Smooth muscle cell (in vitro differentiated cells): ENCODE data around the gene RAB13. TPM values are rescaled to one million over a fixed set of nuclear protein-coding genes. Genes with fewer than 3 reads are reported as not detected.
A peak's percentile ranks its signal among the peaks of the same experiment; 100 is the strongest.
"Not testable (repeated sequence)": the region's sequence is repeated elsewhere in the genome, so short reads cannot be mapped to it uniquely, and the experiment has no call there.

Experiments
- DNase-seq: peaks from one replicate; lab custom pipeline; 2025; ENCODE audit not compliant: unreplicated experiment; lab: John Stamatoyannopoulos, UW
- H2AFZ ChIP-seq: fragments of 200-600 bp; sonication (generic); 2 replicates; pipeline ENCODE4 v1.6.0; 2016; ENCODE audit warnings: antibody characterized with exemption, low read depth, mild to moderate bottlenecking
- H3F3A ChIP-seq: fragments of 200-600 bp; sonication (generic); 2 replicates; pipeline ENCODE4 v1.6.0; 2017; ENCODE audit warnings: antibody characterized with exemption, low read depth
- H3K27ac ChIP-seq: fragments of 200-600 bp; sonication (generic); 2 replicates; pipeline ENCODE4 v1.5.1; 2016; ENCODE audit warnings: low read depth, mild to moderate bottlenecking
- H3K27me3 ChIP-seq: fragments of 200-600 bp; sonication (generic); 2 replicates; pipeline ENCODE4 v1.6.1; 2016; ENCODE audit warnings: low read depth, mild to moderate bottlenecking
- H3K36me3 ChIP-seq: fragments of 200-600 bp; sonication (generic); 2 replicates; pipeline ENCODE4 v1.5.1; 2016; ENCODE audit warnings: low read depth
- H3K4me1 ChIP-seq: fragments of 200-600 bp; sonication (generic); 2 replicates; pipeline ENCODE4 v1.5.1; 2016; ENCODE audit warnings: low read depth
- H3K4me2 ChIP-seq: fragments of 200-600 bp; sonication (generic); 2 replicates; pipeline ENCODE4 v1.6.0; 2016; ENCODE audit warnings: mild to moderate bottlenecking
- H3K4me3 ChIP-seq: fragments of 200-600 bp; sonication (generic); 2 replicates; pipeline ENCODE4 v1.5.1; 2016; ENCODE audit warnings: mild to moderate bottlenecking
- H3K79me2 ChIP-seq: fragments of 200-600 bp; sonication (generic); 2 replicates; pipeline ENCODE4 v1.6.0; 2016; ENCODE audit warnings: low read depth, mild to moderate bottlenecking
- H3K9ac ChIP-seq: fragments of 200-600 bp; sonication (generic); 2 replicates; pipeline ENCODE4 v1.6.0; 2016; ENCODE audit warnings: low read depth
- H3K9me3 ChIP-seq: fragments of 200-600 bp; sonication (generic); replicated peaks from 2 replicates; pipeline ENCODE4 v1.5.1; 2016; ENCODE audit warnings: low read depth
- H4K20me1 ChIP-seq: fragments of 200-600 bp; sonication (generic); 2 replicates; pipeline ENCODE4 v1.6.0; 2016; ENCODE audit warnings: low read depth
- CTCF ChIP-seq: fragments of 200-600 bp; sonication (generic); IDR thresholded peaks from 2 replicates; pipeline ENCODE4 v1.5.1; 2017; ENCODE audit warnings: borderline replicate concordance, mild to moderate bottlenecking, antibody characterized with exemption; ENCODE audit not compliant: insufficient read depth, poor library complexity, severe bottlenecking
- WGBS: methylation state at CpG from one replicate; pipeline ENCODE4 v1.1.7; 2016; ENCODE audit warnings: low lambda C conversion rate; 5-methylcytosine and 5-hydroxymethylcytosine counted together
- polyA plus RNA-seq: library from polyadenylated mRNA; unstranded; fragments of >200 nt; fragmentation: Nextera tagmentation; extraction: Ambion mirVana; gene quantifications from 2 replicates; pipeline ENCODE4 v1.2.1, GENCODE V29; 2016
- total RNA-seq: library from RNA; depleted of rRNA; stranded (reverse); fragments of >200 nt; gene quantifications from 2 replicates; pipeline ENCODE4 v1.2.3, GENCODE V29; 2014

The RAB13 gene
- total RNA-seq (41.4 and 48.3 TPM in 2 replicates), polyA plus RNA-seq (131 and 144 TPM in 2 replicates)

- H4K20me1 ChIP-seq: peaks cover 6% of the 10 kb centered on the region
- peak within 1 kb of the TSS; percentile 87 for H3K4me2 ChIP-seq
- peak; percentile 69 for DNase-seq
- no peaks in the 10 kb centered on the region for H3F3A ChIP-seq
- H3K9ac ChIP-seq: peak within 1 kb of the TSS; percentile 68
- peak within 1 kb of the TSS; percentile 75 for H3K27ac ChIP-seq
- H3K9me3 ChIP-seq: no peaks in the 10 kb centered on the region
- peaks cover 14% of the 10 kb centered on the region for H3K4me1 ChIP-seq
- no peak for TF ChIP-seq CTCF
- WGBS: 1% methylated on average over 26 of the region's 32 CpGs
- peak within 1 kb of the TSS; percentile 61 for H3K4me3 ChIP-seq
- peak within 1 kb of the TSS; percentile 87 for H2AFZ ChIP-seq
- H3K79me2 ChIP-seq: peaks cover 19% of the 10 kb centered on the region
- H3K27me3 ChIP-seq: no peaks in the 10 kb centered on the region
- H3K36me3 ChIP-seq: no peaks in the 10 kb centered on the region
Measured at GRCh38 chr1:153985941-153986761, at the start of gene RAB13. TSS of gene RAB13 (minus strand) at chr1:153986339. CDS start at chr1:153986236, 103 bp downstream.

DNA sequence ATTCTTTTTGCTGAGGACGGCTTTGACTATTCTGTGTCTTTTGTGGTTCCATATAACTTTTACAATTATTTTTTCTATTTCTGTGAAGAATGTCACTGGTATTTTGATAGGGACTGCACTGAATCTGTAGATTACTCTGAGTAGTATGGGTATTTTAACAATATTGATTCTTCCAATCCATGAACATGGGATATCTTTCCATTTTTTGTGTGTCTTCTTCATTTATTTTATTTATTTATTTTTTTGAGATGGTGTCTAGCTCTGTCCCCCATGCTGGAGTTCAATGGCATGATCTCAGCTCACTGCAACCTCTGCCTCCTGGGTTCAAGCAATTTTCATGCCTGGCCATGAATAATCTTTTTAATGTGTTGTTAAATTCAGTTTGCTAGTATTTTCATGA, 47.6 kb upstream of the RAB13 start:
- H3K4me2 ChIP-seq, H2AFZ ChIP-seq, H3K36me3 ChIP-seq, H3K9me3 ChIP-seq, H4K20me1 ChIP-seq, DNase-seq, H3K4me1 ChIP-seq, H3K27me3 ChIP-seq, H3F3A ChIP-seq, H3K4me3 ChIP-seq, H3K79me2 ChIP-seq, H3K9ac ChIP-seq, H3K27ac ChIP-seq: not testable (repeated sequence)
- 94% methylated on average over 1 of the region's 1 CpG for WGBS

DNA sequence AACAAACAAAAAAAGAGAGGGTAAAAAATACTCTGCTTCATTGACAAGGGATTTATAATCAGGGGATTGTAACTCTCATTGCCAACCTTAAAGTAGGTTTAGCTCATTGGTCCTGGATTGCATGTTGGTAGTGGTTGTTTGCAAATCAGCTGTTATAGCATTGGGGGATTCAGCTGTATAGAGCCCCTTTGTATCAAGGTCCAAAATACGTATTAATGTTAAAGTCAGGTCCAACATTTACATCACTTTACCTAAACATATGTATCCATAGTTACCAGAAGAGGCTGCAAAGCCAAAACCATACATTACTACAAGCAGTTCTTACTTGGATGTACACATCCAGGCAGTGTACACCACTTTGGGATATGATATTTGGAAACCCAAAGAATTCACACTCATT, 33.8 kb upstream of the RAB13 start:
- no peaks in the 10 kb centered on the region for H3K9me3 ChIP-seq
- no peak for TF ChIP-seq CTCF
- no peak overlapping the region for H3K9ac ChIP-seq
- no peak overlapping the region for H3K4me3 ChIP-seq
- no peaks in the 10 kb centered on the region for H3K36me3 ChIP-seq
- no peaks in the 10 kb centered on the region for H3F3A ChIP-seq
- no peaks in the 10 kb centered on the region for H3K27me3 ChIP-seq
- H3K79me2 ChIP-seq: no peaks in the 10 kb centered on the region
- no peak for DNase-seq
- no peak overlapping the region for H2AFZ ChIP-seq
- no peak overlapping the region for H3K27ac ChIP-seq
- no peaks in the 10 kb centered on the region for H4K20me1 ChIP-seq
- 100% methylated on average over 1 of the region's 1 CpG for WGBS
- H3K4me2 ChIP-seq: no peak overlapping the region
- no peaks in the 10 kb centered on the region for H3K4me1 ChIP-seq

DNA sequence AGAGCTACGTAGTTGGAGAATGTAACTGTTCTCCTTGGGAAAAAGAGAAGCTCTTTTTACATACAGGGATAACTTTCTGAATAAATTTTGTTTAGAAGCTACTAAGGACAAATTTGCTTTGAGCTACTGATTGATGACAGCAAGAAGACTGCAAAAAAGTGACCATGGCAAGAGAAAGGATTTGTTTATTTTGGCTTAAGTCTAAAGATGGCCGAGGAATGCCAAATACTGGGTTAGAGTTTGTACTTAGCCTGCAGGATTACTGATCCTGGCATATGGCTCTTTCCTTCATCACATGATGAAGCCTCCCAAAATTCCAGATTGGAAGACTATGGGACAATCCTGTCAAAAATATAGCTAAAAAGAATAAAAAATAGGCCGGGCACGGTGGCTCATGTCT, 33.1 kb upstream of the RAB13 start:
- 86% methylated on average over 4 of the region's 4 CpGs for WGBS
- TF ChIP-seq CTCF: no peak

More for the DNA sequence above, 33.1 kb upstream of the RAB13 start:
- no peak overlapping the region for H2AFZ ChIP-seq
- no peak overlapping the region for H3K4me2 ChIP-seq
- no peaks in the 10 kb centered on the region for H4K20me1 ChIP-seq
- H3K4me3 ChIP-seq: no peak overlapping the region
- no peak for DNase-seq
- H3K9me3 ChIP-seq: no peaks in the 10 kb centered on the region
- H3K27me3 ChIP-seq: no peaks in the 10 kb centered on the region
- no peak overlapping the region for H3K27ac ChIP-seq
- no peaks in the 10 kb centered on the region for H3K4me1 ChIP-seq
- H3K9ac ChIP-seq: no peak overlapping the region
- H3F3A ChIP-seq: no peaks in the 10 kb centered on the region
- no peaks in the 10 kb centered on the region for H3K79me2 ChIP-seq
- no peaks in the 10 kb centered on the region for H3K36me3 ChIP-seq
